HG03571 (cell line): ENCODE measurements around the gene CDCA4.

Experiments used
- ATAC-seq: cut with Tn5 transposase; IDR thresholded peaks from one replicate; pipeline ENCODE4 v1.9.1; 2021; ENCODE audit not compliant: unreplicated experiment

The CDCA4 gene

DNA sequence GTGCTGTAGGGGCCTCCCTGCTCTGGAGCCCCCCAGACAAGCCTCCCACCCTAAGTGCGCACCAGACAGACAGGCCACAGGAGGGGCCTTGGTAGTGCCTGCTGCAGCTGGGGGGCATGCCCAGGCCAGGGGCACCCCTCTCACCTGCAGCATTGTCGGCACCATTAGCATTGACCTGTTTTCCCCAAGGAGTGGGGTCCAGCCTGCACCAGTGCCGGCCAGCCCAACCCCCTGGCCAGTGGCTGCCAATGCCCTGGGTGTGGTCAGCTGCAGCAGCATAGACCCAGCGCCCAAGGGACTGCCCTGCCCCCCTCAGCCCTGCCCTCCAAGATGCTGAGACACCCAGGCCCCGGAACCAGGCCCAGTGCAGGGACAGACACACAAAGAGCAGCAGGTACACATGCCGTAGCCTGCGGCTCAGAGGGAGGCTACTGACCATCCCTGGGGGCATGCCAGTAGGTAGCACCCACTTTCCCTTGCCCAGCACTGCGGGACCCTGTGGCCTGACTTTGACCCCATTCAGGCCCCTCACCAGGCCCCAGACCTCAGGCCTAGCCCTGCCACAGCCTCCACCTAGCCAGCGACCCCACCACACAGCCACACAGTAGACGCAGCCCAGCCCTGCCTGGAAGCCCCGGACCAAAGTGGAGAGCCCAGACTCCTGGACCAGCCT lies 43.7 kb downstream of the CDCA4 start:
- ATAC-seq: no peak

DNA sequence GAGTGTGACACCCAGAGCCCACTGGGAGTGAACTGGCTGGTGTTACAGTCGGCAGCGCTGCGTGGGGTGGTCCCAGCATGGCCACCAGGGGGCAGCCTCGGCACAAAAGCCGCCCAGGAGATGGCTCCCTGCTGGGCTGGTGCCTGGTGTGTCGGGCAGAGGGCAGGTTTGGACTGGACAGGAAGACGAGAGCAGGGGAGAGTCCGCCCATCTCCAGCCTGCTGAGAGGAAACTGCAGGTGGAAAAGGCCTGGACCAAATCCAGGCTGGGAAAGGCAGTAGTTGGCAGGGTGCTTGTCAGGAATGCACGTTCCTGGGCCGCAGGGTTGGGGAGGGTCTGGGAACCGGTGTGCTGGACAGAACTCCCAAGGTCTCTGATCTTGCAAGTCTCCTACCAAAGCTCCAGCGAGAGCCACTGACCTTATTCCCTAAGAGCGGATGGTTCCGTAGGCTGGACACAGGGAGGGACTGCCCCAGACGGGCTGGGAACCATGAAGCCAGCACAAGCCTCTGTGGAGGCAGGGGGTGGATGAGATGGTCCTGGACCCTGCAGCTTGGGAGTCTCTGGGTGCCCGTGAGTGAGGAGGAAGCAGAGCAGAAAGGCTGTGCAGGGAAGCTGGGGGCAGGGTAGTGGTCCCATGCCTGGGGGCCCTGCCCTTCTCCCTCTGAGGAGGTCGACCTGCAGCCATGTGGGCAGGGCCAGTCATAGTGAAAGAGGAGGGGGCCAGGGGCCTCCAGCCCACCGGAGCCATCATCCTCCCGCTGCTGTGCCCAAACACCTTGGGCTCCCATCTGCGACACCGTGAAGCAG lies 44.5 kb downstream of the CDCA4 start:
- no peak for ATAC-seq

DNA sequence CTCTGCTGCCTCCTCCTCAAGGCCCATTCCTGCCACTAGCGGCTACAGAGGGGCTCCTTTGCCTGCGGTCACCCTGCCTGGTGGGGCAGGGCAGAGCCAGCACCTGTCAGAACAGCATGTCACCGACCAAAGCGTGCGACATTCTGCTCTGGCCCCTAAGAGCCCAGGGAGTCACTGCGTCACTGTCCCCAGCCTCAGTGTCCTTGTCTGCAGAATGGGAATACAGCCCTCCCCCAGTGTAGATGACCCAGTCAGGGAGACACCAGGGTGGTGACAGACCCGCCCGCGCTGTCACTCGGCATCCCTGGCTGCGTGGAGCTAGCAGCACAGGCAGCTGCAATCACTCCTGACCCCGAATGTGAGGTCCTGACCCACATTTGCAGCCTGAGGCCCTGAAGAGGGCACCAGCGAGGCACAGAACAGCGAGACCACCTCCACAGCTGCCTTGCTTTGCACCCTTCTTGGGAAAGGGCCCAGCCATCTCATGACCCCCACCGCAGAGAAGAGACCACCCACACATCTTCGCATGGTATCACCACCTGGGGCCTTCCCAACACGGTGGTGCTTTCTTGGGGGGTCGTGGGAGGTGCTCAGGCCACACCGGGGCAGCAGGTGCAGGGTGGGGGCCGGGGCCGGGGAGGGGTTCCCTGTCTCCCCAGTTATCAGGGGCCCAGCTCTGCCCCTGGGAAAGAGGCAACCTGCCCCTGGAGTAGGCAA lies 45.2 kb downstream of the CDCA4 start:
- ATAC-seq: no peak

DNA sequence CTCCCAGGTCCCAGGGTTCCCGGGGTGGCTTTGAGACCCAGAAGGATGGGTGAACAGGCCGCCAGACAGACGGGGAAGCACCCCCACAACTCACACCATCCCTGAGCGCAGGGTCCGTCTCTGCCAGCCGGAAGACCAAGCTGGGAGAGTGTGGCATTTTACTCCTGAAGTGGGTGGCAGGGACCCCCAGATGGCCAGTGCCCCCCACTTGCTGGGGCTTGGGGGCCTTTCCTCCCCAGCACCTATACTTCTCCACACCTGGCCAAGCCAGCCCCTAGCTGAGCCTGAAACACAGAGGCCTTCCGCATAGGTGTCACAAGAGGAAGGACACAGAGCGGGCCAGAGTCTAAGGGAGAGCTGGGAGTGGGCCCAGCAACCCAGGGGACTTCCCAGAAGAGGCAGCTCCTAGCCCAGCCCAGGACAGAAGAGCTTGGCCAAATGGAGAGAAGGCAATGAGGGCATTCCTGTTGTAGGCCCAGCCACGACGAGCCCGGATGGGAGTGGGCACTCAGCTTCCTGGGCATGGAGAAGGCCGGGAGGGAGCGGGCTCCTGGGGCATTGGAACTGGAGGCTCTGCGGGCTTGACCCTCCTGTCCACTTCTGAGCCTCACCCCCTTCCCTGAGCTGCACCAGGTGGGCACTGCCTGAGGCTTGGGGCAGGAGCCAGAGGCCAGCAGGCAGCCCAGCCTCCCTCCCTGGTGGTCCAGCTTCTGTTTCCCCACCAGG lies 46.1 kb downstream of the CDCA4 start:
- no peak for ATAC-seq

DNA sequence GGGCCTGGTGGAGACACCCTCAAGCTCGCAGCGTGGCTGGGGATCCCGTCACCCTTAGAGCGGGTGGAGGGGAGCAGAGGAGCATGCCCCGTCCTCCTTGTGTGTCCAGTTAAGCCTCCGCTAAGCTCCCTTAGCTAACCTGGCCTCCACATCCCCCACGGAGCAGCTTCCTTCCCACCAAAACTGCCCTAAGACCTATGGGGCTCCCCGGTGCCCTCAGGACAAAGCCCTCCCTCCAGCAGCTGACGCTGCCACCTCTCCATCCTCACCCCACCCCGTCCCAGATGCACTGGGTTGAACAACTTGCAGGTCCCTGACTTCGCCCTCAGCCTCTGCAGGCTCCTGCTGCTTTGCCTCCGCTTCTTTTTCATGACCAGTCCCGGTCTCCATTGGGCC lies 46.7 kb downstream of the CDCA4 start:
- ATAC-seq: no peak

DNA sequence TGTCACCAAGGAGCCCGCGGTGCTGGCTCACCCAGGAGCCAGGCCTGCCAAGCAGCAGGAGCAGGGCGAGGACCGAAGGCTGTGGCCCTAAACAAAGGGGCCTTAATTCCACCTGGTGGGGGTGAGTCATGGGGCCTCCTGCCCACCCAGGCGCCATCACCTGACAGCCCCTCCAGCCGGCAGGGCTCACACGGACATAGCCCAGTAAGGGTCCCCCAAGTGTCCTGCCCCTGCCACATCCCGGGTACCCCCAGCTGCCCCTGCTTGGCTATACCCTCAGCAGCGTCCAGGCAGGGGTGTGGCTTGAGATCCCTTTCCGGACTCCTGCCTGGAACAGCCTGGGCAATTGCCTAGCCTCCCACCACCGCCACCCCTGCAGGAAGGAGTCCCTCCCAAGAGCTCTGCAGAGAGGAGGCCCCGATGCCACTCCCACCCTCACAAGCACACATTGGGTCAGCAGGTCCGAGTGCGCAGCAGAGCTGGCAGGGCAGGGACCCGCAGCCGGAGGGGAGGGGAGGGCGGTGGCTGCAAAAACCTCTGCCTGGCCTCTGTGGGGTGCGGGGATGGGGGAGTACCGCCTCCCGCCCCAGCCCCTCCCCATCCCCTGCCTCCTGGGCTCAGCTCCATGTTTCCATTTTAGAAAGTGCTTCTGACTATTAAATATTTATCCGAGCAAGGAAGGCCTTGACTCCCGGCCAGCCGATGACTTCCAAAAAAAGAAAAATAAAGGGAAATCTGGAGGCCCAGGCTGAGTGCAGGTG lies 47.3 kb downstream of the CDCA4 start:
- no peak for ATAC-seq

DNA sequence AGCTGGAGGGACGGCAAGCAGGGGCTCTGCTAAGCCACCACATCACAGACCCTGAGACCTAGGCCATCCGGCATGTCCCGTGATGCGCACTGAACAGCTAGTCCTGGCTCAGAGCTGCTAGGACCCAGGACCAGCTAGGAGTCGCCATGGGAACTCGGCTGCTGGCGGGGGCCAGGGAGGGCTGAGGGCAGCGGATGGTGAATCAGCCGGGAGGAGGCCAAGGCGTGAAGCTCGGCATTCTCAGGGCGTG lies 47.8 kb downstream of the CDCA4 start:
- ATAC-seq: no peak

DNA sequence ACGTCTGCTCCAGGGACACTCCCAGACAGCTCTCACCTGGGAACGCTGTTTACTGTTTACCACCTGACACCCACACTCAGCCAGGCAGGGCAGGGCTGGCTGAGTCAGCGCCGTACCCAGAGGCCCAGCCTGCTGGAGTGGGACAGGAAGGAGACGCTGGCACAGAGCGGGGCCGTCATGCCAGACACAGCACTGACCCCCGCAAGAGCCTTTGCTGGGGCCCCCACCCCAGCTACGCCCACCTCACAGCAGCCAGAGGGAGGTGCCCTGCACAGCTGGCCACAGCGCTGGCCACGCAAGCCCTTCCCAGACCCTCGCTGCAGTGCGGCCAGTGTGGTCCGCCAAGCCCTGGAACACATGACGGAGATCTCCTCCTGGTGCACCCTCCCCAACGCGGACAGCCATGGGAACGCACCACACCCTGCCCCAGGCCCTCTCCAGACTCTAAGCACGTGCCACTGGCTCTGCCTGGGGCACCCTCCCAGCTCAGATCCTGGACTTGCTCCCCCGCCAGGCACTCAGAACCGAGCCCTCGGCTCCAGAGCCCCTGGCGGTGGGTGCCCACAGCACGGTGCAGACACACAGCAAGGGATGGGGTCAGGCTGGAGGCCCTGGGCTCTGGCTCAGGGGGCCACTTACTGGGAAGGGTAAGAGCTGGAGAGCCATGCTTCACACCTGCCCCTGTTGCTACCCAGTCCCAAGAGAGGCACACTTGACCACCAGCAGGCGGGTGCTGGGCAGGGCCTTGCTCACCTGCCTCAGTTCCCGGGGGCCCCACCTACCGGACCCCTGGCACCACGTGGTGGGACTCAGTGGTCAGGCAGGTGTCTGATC lies 48.4 kb downstream of the CDCA4 start:
- ATAC-seq: no peak

DNA sequence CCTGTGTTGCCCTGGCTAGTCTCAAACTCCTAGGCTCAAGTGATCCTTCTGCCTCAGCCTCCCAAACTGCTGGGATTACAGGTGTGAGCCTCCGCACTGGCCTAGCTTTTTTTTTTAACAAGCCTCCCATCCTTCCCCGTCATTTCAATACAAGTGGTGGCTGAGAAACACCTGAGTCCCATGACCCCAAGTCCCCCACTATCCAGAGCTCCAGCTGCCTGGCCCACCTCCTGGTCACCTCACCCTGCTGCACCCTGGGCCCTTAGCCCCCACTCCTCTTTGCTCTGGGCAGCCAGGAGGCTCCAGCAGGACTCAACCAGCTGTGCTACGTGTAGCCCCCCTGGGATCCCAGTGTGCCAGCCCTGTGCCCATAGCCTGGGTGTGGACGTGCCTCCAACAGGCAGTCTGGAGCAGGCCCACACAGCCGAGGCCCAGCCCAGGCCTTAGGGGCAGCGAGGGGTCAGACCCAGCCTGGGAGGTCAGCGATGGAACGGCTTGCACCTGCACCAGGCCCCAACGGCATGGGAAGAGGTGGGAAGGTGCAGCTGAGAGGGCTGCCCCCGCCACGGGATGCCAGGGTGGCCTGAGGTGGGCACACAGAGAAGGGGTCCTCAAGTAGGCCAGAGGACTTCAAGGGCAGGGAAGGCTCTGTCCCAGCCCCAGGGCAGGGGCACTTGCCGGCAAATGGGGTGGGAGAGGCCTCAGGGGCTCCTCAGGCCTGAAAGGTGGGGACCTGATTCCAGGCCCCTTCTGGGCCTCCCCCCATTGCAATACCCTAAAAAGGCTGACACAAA lies 49.2 kb downstream of the CDCA4 start:
- ATAC-seq: no peak

DNA sequence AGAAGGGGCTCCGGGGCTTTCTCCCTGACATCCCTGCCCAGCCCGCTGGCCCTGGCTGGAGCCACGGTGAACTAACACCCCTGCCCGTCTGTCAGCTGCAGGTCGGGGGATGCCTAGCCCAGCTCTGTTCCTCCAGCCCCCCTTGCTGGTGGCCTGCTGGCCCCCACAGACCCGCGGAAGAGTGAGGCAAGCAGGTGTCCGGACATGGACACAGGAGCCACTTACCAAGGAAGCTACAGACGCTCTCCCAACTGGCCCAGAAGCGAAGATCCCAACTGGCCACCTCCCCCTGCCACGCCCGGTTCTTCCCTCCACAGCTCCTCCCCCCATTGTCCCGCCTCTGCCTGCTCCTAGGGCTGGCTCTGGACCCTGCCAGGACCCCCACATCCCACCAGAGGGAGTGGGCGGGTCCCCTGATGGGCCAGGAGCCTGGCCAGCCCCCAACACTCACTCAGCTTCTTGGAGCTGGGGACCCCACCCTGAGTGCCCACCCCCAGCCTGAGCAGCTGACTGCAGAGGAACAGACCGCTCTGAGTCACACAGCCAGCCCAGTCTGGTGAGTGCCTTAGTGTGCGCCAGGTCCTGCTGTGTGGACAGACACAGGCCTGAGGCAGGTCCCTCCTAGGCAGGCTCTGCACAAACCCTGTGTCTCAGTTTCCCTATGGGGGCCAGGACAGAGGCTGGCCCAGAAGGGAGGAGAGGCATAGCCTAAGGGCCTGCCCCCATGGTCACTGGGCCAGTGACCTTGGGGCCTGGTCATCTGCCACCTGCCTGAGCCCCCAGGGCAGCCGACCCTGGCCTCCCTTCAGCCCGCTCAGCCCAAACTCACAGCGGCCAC lies 50.4 kb downstream of the CDCA4 start:
- no peak for ATAC-seq

DNA sequence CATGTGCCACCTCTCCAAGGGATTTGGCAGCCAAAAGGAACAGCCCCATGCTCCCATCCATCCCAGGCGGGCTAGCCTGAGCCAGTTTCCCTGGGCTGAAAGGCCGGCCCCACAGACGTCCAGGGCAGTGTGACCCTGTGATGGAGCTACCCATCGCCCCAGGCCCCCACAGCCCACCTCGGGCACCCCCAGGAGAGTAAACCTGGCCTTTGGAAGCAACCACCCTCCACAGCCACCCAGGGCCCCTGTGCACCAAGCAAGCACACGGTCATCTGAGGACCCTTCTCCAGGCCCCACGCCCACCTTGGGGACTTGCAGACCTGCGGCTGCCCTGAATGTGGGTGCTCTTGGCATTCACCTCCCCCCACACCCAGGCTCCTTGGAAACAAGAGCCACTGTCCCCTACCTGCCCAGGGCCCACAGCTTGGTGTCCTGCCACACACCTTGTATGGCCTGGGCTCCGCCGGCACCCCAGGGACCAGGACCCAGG lies 51.1 kb downstream of the CDCA4 start:
- ATAC-seq: no peak

DNA sequence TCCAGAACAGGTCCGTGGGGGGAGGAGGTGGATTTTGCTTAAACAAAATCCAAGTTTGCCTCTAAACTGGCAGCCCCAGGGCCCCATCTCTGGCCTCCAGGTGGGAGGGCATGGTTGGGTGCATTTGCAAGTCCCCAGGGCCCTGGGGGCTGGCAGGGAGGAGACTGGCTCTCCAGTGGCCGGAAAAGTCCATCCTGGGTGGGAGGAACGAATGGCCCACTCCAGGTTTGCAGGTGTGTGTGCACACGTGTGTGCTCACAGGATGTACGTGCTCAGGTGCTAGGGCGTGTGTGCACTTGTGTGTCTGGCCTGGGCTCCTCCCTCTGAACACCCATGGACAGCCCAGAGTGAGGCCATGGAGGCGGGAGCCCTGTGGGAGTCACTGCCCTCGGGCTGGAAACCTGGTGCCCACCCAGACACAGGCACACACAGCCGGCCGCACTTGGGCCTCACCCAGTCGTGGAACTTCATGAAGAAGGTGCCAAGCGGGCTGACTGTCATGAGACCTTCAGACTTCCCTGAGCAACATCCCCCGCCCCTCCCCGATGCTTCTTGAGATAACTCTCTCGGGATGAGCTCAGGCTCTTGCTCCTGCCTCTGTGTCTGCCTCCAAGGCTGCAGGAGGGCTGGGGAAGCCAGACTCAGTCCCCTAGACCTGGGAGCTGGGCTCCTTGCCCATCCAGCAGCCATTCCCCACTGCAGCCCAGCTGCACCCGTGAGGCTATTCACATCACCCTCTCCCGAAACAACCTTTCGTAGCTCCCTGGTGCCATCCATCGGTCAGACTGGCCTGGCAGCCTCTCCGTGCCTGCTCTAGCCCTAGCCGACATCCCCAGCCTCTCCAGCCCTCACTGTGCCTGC lies 52.1 kb downstream of the CDCA4 start:
- no peak for ATAC-seq

DNA sequence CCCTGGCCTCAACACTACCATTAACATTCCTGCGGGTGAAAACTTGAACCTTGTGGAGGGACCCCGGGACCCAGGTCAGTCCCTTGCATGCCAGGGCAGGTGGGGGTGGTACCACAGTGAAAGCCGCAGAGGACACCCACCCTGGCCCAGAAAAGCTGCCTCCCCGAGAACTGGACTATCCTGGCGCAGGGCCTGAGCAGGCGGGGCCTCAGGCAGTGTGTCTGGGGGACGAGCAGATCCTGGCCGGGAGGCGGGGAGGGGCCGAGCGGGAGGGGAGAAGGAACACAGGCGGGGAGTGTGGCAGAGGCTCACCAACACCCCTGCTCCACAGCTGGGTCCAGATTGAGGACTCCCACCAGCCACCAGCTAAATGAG lies 52.7 kb downstream of the CDCA4 start:
- ATAC-seq: no peak

DNA sequence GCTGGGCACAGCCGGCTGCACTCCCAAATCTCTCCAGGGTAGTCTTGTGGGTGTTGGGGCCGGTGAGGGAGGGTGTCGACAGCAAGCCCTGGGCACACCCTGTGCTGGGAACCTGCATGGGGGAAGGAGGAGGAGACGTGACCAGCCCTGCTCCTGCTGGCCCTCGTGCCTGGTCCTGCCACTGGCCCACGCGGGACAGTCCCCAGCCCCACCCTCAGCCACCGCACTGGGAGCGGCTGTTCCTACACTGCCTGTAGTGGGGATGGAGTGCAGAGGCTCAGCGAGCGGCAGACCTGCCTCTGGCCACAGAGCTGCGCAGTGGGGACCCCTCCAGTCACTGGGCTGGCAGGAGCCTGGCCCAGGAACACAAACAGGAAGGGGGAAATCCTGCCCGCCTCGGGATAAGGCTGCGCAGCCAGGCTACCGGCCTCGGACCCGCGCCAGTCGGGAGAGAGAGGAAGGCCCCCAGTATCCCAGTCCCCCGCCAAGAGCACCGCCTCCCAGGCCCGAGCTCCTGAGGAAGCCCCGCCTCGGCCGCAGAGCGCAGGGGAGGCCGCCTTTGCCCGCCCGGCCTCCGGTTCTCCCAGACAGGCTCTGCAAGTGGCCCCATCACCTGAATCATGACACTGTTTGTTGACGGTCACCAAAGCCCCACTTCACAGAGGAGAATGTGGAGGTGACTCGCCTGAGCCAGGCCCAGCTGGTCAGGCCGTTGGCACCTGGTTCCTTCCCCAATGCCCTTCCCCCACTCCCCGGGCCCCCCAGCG lies 53.3 kb downstream of the CDCA4 start:
- ATAC-seq: no peak

DNA sequence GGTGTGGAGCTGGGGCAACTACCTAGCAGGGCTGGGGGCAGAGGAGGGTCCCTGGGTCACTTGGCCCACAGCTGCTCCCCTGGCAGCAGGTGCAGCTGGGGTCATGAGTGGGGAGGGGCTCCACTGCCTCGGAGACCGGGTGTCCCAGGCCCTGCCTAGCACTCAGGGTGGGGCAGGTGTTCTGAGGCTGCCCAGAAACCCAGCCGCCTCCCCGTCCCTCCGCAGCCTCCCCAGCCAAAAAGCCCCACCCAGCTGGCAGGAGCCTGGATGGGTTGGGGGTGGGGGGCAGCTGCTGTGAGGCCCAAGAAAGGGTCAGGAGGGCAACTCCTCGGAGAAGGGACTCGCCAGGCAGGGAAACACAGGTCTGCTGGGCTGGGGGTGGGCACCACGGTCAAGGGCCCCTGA lies 53.9 kb downstream of the CDCA4 start:
- no peak for ATAC-seq

DNA sequence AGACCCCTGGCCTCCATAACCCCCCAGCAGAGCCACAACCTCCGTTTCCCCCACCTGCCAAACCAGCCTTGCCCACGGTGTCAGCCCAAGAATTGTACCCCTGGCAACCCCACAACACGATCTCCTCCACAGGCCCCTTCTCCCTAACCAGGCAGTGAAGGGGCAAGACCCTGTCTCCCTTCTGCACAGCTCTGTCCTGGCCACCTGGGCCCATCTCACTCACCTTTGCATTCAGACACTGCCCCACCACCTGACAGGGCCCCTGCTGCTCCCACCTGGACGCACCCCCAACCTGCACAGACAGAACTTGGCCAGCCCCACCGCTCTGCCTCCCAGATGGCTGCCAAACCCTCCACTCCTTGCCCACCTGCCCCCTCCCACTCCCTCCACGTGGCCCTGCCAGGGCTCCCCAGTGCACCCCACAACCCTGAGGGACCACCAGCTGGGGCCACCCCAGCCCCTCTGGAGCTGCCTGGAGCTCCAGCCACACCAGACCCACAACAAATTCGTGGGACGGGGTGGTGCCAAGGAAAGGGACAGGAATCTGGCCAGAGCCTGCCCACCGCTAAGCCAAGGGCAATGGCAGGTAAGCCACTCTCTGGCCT lies 54.5 kb downstream of the CDCA4 start:
- no peak for ATAC-seq
